Measurements from ENCODE around the gene SMIM21. TPM values are rescaled to one million over a fixed set of nuclear protein-coding genes. Genes with fewer than 3 reads are reported as not detected.

SMIM21 gene
- total and polyA plus RNA-seq, 9 donors: not detected

- no peaks in the 10 kb centered on the region for H3K27me3 ChIP-seq
- no peaks in the 10 kb centered on the region for H3K9me3 ChIP-seq
- intact Hi-C loops (cut with DNase I): no loop called here
- TF ChIP-seq EP300 (IDR thresholded peaks at IDR 0.05) (no peak), CTCF (IDR thresholded peaks at IDR 0.05) (no peak), POLR2A (IDR thresholded peaks at IDR 0.05) (no peak)
- no peak overlapping the region for H3K4me3 ChIP-seq
- no peaks in the 10 kb centered on the region for H3K36me3 ChIP-seq
- H3K4me1 ChIP-seq (ENCODE audit: insufficient read depth): peaks cover 7% of the 10 kb centered on the region
- WGBS, 3 donors: 0 to 28% (median 2%) methylated on average over 8 of the region's 8 CpGs
- no peak overlapping the region for H3K27ac ChIP-seq
- peak; percentile 25 to 68 (median 40) for DNase-seq
Observed at GRCh38 chr18:75360215-75360614, 67.3 kb downstream of the SMIM21 start.

Other genes starting within 250 kb of the SMIM21 start
- gene PTGR3, start 218.6 kb downstream of the SMIM21 start, total RNA-seq: 10 to 100 TPM; 15.4 to 55.7 (median 32.6) TPM
- 10 to 100 TPM; 19.8 to 28.4 TPM for gene PTGR3, start 218.6 kb downstream of the SMIM21 start, polyA plus RNA-seq
- gene TSHZ1, start 216.9 kb downstream of the SMIM21 start, total RNA-seq: 100 to 1,000 TPM in 1 of 7 donors, 10 to 100 TPM in 6; 28.5 to 109 (median 69.0) TPM
- gene TSHZ1, start 216.9 kb downstream of the SMIM21 start, polyA plus RNA-seq: 10 to 100 TPM; 27.9 to 51.8 TPM